ENCODE results near the gene CNOT1.

Gene CNOT1

DNA sequence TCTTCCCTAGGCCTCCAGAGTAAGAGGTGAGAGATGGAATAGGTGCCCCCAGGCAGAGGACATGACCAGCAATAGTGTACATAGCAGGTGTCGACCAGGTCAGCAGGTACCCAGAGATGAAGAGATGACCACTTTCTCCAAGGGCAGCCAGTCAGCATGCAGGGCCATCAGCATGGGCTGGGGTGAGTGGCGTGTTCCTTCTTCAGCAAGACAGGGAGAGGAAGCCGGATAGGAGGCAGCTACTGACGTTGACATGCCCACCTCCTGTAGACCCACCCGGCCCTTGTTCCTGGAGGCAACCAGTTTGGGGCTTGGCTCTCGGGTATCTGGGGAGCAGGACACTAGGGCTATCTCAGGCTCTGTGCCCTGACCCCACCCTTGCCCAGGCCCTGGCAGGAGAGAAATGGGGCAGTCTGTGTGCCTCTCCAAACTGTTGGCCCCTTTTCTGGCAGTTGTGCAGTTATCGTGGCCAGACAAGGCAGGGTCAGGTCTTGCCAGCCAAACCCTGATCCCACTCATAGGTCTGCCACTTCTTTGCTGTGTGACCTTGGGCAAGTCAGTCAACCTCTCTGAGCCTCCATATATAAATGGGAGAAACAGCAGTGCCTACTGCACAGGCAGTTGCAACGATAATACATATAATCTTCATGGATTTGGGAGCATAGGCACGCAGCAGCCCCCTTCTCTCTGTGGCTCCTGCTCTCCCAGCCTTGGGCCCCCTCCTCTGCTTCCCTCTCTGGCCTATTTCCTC, 131.1 kb downstream of the CNOT1 start:
- H3K27ac ChIP-seq (replicated peaks; ENCODE audit: low read length): no peak overlapping the region
- H3K36me3 ChIP-seq (replicated peaks in 1 of 2; ENCODE audit: control insufficient read depth in 2 of 2, insufficient read depth in 2 of 2, low read length in 2 of 2): peaks cover 0 to 2% of the 10 kb centered on the region in 2 donors
- no peak overlapping the region for H4K91ac ChIP-seq (ENCODE audit: low read depth, low read length, poor library complexity)
- peak overlapping the region; percentile 63 for H2BK5ac ChIP-seq (ENCODE audit: low read length)
- H2BK15ac ChIP-seq (ENCODE audit: low read length): peak overlapping the region; percentile 52
- no peak overlapping the region for H3K14ac ChIP-seq (ENCODE audit: low read length)
- no peak overlapping the region for H4K8ac ChIP-seq (ENCODE audit: low read depth, low read length)
- peaks cover 40 to 52% of the 10 kb centered on the region in 2 donors for H3K4me1 ChIP-seq (ENCODE audit: control insufficient read depth in 2 of 2, insufficient read depth in 1 of 2, low read depth in 1 of 2, low read length in 2 of 2)
- no peak overlapping the region for H3K23ac ChIP-seq (ENCODE audit: low read depth, low read length, poor library complexity)
- peak overlapping the region; percentile 7 for H2BK120ac ChIP-seq (ENCODE audit: low read depth, low read length)
- peaks cover 0 to 2% (median 0%) of the 10 kb centered on the region in 3 experiments for H3K27me3 ChIP-seq (ENCODE audit: control insufficient read depth in 3 of 3, insufficient read depth in 3 of 3, low read depth in 1 of 3, low read length in 3 of 3)
- no peak overlapping the region for H3K4me3 ChIP-seq (ENCODE audit: low read length in 2 of 2)
- peak overlapping the region; percentile 1 for H3K9ac ChIP-seq (ENCODE audit: low read depth, low read length, poor library complexity)
- H2BK12ac ChIP-seq (ENCODE audit: low read length): peak overlapping the region; percentile 27
- WGBS, 2 donors (ENCODE audit: extremely low coverage in 2 of 2, insufficient read length in 2 of 2, insufficient replicate concordance in 1 of 2): no CpG with 5 or more reads among the region's 9 CpGs
- no peak overlapping the region for H3K4me2 ChIP-seq (ENCODE audit: insufficient read depth, low read length, poor library complexity, severe bottlenecking)
- H2AK5ac ChIP-seq (ENCODE audit: low read depth, low read length): peak overlapping the region; percentile 91
- H3K79me1 ChIP-seq (ENCODE audit: low read depth, low read length): peaks cover 4% of the 10 kb centered on the region
- no peaks in the 10 kb centered on the region for H3K9me3 ChIP-seq (replicated peaks in 1 of 2; ENCODE audit: control insufficient read depth in 2 of 2, insufficient read depth in 1 of 2, low read depth in 1 of 2, low read length in 2 of 2)
- no peak overlapping the region for H3K4ac ChIP-seq (ENCODE audit: low read length)
- no peak overlapping the region for H3K18ac ChIP-seq (ENCODE audit: low read length)
- H2AFZ ChIP-seq (ENCODE audit: low read length): no peak overlapping the region
- no peak for DNase-seq (ENCODE audit: low spot score)

- Histone ChIP-seq H2BK15ac (ENCODE audit: low read length) (peak overlapping the region; percentile 14), H3K27me3 (ENCODE audit: control insufficient read depth in 3 of 3, insufficient read depth in 3 of 3, low read depth in 1 of 3, low read length in 3 of 3) (peaks cover 0 to 2% (median 0%) of the 10 kb centered on the region in 3 experiments), H2BK5ac (ENCODE audit: low read length) (peak overlapping the region; percentile 63), H4K8ac (ENCODE audit: low read depth, low read length) (no peak overlapping the region), H3K4ac (ENCODE audit: low read length) (no peak overlapping the region), H3K79me1 (ENCODE audit: low read depth, low read length) (peaks cover 4% of the 10 kb centered on the region), H3K18ac (ENCODE audit: low read length) (no peak overlapping the region), H3K4me1 (ENCODE audit: control insufficient read depth in 2 of 2, insufficient read depth in 1 of 2, low read depth in 1 of 2, low read length in 2 of 2) (peaks cover 43 to 54% of the 10 kb centered on the region in 2 donors), H3K14ac (ENCODE audit: low read length) (no peak overlapping the region), H3K4me2 (ENCODE audit: insufficient read depth, low read length, poor library complexity, severe bottlenecking) (no peak overlapping the region), H4K91ac (ENCODE audit: low read depth, low read length, poor library complexity) (no peak overlapping the region), H2AFZ (ENCODE audit: low read length) (no peak overlapping the region), H3K9ac (ENCODE audit: low read depth, low read length, poor library complexity) (peak overlapping the region; percentile 1), H3K4me3 (ENCODE audit: low read length in 2 of 2) (no peak overlapping the region), H3K23ac (ENCODE audit: low read depth, low read length, poor library complexity) (no peak overlapping the region), H3K9me3 (replicated peaks in 1 of 2; ENCODE audit: control insufficient read depth in 2 of 2, insufficient read depth in 1 of 2, low read depth in 1 of 2, low read length in 2 of 2) (no peaks in the 10 kb centered on the region), H2BK12ac (ENCODE audit: low read length) (no peak overlapping the region), H2AK5ac (ENCODE audit: low read depth, low read length) (peak overlapping the region; percentile 91), H3K27ac (replicated peaks; ENCODE audit: low read length) (no peak overlapping the region), H2BK120ac (ENCODE audit: low read depth, low read length) (no peak overlapping the region), H3K36me3 (replicated peaks in 1 of 2; ENCODE audit: control insufficient read depth in 2 of 2, insufficient read depth in 2 of 2, low read length in 2 of 2) (no peaks in the 10 kb centered on the region)
- no peak for DNase-seq (ENCODE audit: low spot score)
- no CpG with 5 or more reads among the region's 5 CpGs for WGBS, 2 donors (ENCODE audit: extremely low coverage in 2 of 2, insufficient read length in 2 of 2, insufficient replicate concordance in 1 of 2)
Observed at GRCh38 chr16:58497935-58498334, 131.7 kb downstream of the CNOT1 start.

DNA sequence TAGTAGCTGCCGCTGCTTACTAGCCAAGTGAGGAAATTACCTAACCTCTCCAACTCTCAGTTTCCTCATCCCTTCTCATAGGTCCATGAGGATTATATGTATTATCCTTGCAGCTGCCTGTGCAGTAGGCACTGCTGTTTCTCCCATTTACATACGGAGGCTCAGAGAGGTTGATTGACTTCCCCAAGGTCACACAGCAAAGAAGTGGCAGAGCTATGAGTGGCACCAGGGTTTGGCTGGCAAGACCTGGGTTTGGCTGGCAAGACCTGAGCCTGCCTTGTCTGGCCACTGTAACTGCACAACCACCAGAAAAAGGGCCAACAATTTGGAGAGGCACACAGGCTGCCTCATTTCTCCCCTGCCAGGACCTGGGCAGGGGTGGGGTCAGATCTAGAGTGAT, 132.2 kb downstream of the CNOT1 start:
- Histone ChIP-seq H4K8ac (ENCODE audit: low read depth, low read length) (no peak overlapping the region), H3K36me3 (replicated peaks in 1 of 2; ENCODE audit: control insufficient read depth in 2 of 2, insufficient read depth in 2 of 2, low read length in 2 of 2) (no peaks in the 10 kb centered on the region), H2BK5ac (ENCODE audit: low read length) (no peak overlapping the region), H3K79me1 (ENCODE audit: low read depth, low read length) (peaks cover 4% of the 10 kb centered on the region), H3K4ac (ENCODE audit: low read length) (no peak overlapping the region), H2BK120ac (ENCODE audit: low read depth, low read length) (no peak overlapping the region), H2BK15ac (ENCODE audit: low read length) (peak overlapping the region; percentile 14), H3K9ac (ENCODE audit: low read depth, low read length, poor library complexity) (no peak overlapping the region), H3K4me3 (ENCODE audit: low read length in 2 of 2) (no peak overlapping the region), H3K14ac (ENCODE audit: low read length) (no peak overlapping the region), H4K91ac (ENCODE audit: low read depth, low read length, poor library complexity) (no peak overlapping the region), H3K18ac (ENCODE audit: low read length) (no peak overlapping the region), H2AFZ (ENCODE audit: low read length) (no peak overlapping the region), H3K4me1 (ENCODE audit: control insufficient read depth in 2 of 2, insufficient read depth in 1 of 2, low read depth in 1 of 2, low read length in 2 of 2) (peaks cover 48 to 59% of the 10 kb centered on the region in 2 donors), H3K4me2 (ENCODE audit: insufficient read depth, low read length, poor library complexity, severe bottlenecking) (no peak overlapping the region), H3K9me3 (replicated peaks in 1 of 2; ENCODE audit: control insufficient read depth in 2 of 2, insufficient read depth in 1 of 2, low read depth in 1 of 2, low read length in 2 of 2) (no peaks in the 10 kb centered on the region), H3K27me3 (ENCODE audit: control insufficient read depth in 3 of 3, insufficient read depth in 3 of 3, low read depth in 1 of 3, low read length in 3 of 3) (peaks cover 0 to 2% (median 0%) of the 10 kb centered on the region in 3 experiments), H2AK5ac (ENCODE audit: low read depth, low read length) (peak overlapping the region; percentile 53), H3K27ac (replicated peaks; ENCODE audit: low read length) (no peak overlapping the region), H2BK12ac (ENCODE audit: low read length) (peak overlapping the region; percentile 76), H3K23ac (ENCODE audit: low read depth, low read length, poor library complexity) (no peak overlapping the region)
- DNase-seq (ENCODE audit: low spot score): no peak
- no CpG with 5 or more reads among the region's 2 CpGs for WGBS, 2 donors (ENCODE audit: extremely low coverage in 2 of 2, insufficient read length in 2 of 2, insufficient replicate concordance in 1 of 2)

- Histone ChIP-seq H3K14ac (ENCODE audit: low read length) (no peak overlapping the region), H3K36me3 (replicated peaks in 1 of 2; ENCODE audit: control insufficient read depth in 2 of 2, insufficient read depth in 2 of 2, low read length in 2 of 2) (no peaks in the 10 kb centered on the region), H3K4me2 (ENCODE audit: insufficient read depth, low read length, poor library complexity, severe bottlenecking) (peak overlapping the region; percentile 19), H2BK120ac (ENCODE audit: low read depth, low read length) (peak overlapping the region; percentile 98), H3K18ac (ENCODE audit: low read length) (peak overlapping the region; percentile 97), H3K4me1 (ENCODE audit: control insufficient read depth in 2 of 2, insufficient read depth in 1 of 2, low read depth in 1 of 2, low read length in 2 of 2) (peaks cover 47 to 55% of the 10 kb centered on the region in 2 donors), H3K4me3 (ENCODE audit: low read length in 2 of 2) (peak overlapping the region; percentile 9 to 47), H2BK12ac (ENCODE audit: low read length) (peak overlapping the region; percentile 85), H3K79me1 (ENCODE audit: low read depth, low read length) (peaks cover 4% of the 10 kb centered on the region), H3K9ac (ENCODE audit: low read depth, low read length, poor library complexity) (peak overlapping the region; percentile 47), H4K91ac (ENCODE audit: low read depth, low read length, poor library complexity) (peak overlapping the region; percentile 94), H2BK15ac (ENCODE audit: low read length) (peak overlapping the region; percentile 93), H3K4ac (ENCODE audit: low read length) (peak overlapping the region; percentile 2), H3K27ac (replicated peaks; ENCODE audit: low read length) (peak overlapping the region; percentile 93), H3K9me3 (replicated peaks in 1 of 2; ENCODE audit: control insufficient read depth in 2 of 2, insufficient read depth in 1 of 2, low read depth in 1 of 2, low read length in 2 of 2) (no peaks in the 10 kb centered on the region), H3K27me3 (ENCODE audit: control insufficient read depth in 3 of 3, insufficient read depth in 3 of 3, low read depth in 1 of 3, low read length in 3 of 3) (peaks cover 0 to 2% (median 0%) of the 10 kb centered on the region in 3 experiments), H4K8ac (ENCODE audit: low read depth, low read length) (peak overlapping the region; percentile 92), H2AK5ac (ENCODE audit: low read depth, low read length) (peak overlapping the region; percentile 98), H2AFZ (ENCODE audit: low read length) (peak overlapping the region; percentile 70), H2BK5ac (ENCODE audit: low read length) (peak overlapping the region; percentile 96), H3K23ac (ENCODE audit: low read depth, low read length, poor library complexity) (peak overlapping the region; percentile 61)
- DNase-seq (ENCODE audit: low spot score): no peak
- WGBS, 2 donors (ENCODE audit: extremely low coverage in 2 of 2, insufficient read length in 2 of 2, insufficient replicate concordance in 1 of 2): no CpG with 5 or more reads among the region's 24 CpGs
Observed at GRCh38 chr16:58495521-58496331, 133.9 kb downstream of the CNOT1 start.
